Astrocyte of the cerebellum (primary cell): ENCODE data around the gene AGBL5.

Source experiments
- DNase-seq: peaks from one replicate; pipeline ENCODE4 v3.0.0-alpha.2; 2011; ENCODE audit warnings: low read depth
- H3K4me3 ChIP-seq: 2 replicates; pipeline ENCODE4 v1.5.1; 2011; ENCODE audit warnings: mild to moderate bottlenecking, low read depth, low read length, moderate library complexity
- in situ Hi-C: cut with HindIII; loops from 2 replicates; pipeline ENCODE4 v1.10.0; 2017; ENCODE audit warnings: low sequenced_read_pairs
- TF ChIP-seq, protein P1 (sequence below): IDR thresholded peaks from 2 replicates; pipeline ENCODE4 v1.5.1; 2012; ENCODE audit warnings: low read length, low read depth, moderate library complexity, mild to moderate bottlenecking; ENCODE audit errors: missing control alignments

Gene AGBL5

DNA sequence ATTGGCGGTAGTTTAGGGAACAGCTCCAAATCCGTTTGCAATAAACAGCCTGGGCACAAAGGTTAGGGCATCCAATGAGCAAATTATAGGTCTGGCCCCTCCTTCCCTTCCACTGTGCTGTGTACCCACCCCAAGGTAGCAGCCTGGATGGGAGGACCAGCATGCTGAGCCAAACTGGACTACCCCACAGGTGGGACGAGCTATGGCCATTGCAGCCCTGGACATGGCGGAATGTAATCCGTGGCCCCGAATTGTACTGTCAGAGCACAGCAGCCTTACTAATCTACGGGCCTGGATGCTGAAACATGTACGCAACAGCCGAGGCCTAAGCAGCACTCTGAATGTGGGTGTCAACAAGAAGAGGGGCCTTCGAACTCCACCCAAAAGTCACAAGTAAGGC is 6.7 kb downstream of the AGBL5 start:
- in situ Hi-C loops = no loop called here
- TF ChIP-seq, protein P1, sequence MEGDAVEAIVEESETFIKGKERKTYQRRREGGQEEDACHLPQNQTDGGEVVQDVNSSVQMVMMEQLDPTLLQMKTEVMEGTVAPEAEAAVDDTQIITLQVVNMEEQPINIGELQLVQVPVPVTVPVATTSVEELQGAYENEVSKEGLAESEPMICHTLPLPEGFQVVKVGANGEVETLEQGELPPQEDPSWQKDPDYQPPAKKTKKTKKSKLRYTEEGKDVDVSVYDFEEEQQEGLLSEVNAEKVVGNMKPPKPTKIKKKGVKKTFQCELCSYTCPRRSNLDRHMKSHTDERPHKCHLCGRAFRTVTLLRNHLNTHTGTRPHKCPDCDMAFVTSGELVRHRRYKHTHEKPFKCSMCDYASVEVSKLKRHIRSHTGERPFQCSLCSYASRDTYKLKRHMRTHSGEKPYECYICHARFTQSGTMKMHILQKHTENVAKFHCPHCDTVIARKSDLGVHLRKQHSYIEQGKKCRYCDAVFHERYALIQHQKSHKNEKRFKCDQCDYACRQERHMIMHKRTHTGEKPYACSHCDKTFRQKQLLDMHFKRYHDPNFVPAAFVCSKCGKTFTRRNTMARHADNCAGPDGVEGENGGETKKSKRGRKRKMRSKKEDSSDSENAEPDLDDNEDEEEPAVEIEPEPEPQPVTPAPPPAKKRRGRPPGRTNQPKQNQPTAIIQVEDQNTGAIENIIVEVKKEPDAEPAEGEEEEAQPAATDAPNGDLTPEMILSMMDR = no peak
- no peak overlapping the region for H3K4me3 ChIP-seq
- no peak for DNase-seq

DNA sequence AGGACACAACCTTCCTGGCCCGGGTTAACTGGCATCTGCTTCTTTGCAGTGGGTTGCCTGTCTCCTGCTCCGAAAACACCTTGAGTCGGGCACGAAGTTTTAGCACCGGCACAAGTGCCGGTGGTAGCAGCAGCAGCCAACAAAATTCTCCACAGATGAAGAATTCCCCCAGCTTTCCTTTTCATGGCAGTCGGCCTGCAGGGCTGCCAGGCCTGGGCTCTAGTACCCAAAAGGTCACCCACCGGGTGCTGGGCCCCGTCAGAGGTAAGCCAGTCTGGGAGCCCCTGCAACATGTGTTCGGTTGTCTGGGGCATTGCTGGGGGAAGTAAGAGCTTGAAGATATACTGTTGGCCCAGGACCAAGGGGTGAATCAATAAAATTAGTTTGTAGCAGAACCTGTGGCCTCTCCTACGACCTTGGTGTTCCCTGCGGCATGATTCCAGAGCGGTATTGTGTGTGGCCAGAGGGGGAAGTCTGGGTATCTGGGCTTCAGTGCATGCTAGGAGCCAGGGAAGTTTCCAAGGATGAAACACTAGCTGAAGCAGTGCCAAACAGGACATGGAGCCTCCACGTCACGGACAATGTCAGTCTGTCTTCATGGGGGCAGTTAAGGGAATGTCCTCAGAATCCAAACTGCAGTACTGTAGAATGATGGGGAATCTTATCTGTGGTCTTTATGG is 7.8 kb downstream of the AGBL5 start:
- no peak for DNase-seq
- no peak overlapping the region for H3K4me3 ChIP-seq
- TF ChIP-seq, protein P1 = no peak
- in situ Hi-C loops = no loop called here

DNA sequence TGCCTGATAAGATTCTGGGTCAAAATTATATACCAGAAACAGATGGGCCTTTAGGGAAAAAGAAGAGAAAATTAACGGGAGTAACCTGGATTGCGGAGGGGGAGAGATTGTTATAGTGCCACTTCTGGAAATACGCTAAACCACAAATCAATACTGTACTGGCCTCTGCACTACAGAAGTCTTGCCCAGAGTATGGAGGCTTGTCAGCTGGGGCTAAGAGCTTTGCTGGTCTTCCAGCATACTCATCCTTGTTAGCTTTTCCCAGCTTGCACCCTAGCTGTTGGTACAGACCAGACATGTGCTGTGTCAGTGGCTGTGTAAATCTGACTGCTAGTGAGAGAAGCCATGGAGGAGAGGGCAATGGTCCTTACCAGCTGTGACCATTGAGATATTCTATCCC is 8.9 kb downstream of the AGBL5 start:
- TF ChIP-seq, protein P1 = no peak

DNA sequence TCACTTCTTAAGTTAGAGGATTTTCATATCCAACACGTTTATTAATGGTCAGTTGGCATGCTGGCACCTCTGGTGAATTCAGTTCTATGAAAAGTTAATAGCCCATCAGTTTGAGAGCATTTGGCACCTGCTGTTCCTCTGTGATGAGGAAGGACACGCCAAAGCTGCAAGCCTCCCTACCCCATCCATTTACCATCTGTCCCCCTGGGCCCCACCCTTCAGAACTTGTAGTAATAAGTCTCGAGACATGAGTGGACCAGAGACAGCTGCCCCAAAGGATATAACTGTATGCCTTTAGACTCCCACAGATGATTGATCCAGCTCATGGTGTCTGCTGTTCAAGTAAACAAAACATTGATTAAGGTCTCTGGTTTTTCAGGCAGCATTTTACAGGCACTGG is 13.7 kb downstream of the AGBL5 start:
- in situ Hi-C loops = no loop called here
- TF ChIP-seq, protein P1 = no peak
- no peak overlapping the region for H3K4me3 ChIP-seq
- no peak for DNase-seq

More for the DNA sequence above, 8.9 kb downstream of the AGBL5 start:
- in situ Hi-C loops = no loop called here
- H3K4me3 ChIP-seq = no peak overlapping the region
- no peak for DNase-seq

DNA sequence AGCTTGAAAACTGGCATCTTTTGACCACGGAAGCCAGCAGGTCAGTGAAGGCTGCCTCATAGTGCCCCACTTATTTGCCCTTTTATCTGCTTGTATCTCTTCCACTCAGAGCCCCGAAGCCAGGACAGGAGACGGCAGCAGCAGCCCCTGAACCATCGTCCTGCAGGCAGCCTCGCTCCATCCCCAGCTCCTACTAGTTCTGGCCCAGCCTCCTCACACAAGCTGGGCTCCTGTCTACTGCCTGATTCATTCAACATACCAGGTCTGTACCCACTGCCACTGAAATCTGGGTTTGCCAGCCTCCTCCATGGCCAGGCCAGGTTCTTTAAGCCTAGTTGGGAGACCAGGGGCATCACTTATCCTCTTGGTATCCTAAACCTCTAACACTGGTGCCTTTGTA is 15.9 kb downstream of the AGBL5 start:
- TF ChIP-seq, protein P1 = no peak
- no peak for DNase-seq
- in situ Hi-C loops = no loop called here
- no peak overlapping the region for H3K4me3 ChIP-seq

DNA sequence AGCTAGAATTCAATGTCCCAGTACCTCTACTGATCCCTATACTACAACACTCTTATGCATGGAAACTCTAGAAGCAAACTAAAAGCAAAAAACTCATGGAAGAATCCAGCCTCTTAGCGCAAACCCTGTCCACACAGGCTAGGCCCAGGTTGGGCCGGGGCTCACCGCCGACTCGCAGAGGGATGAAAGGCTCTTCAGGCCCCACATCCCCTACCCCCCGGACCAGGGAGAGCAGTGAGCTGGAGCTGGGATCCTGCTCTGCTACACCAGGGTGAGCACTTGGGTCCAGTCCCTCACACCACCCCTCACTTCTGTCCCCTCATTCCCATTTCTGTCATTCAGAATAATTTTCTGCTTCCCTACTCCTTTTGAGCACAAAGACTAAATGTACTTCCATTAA is 18.0 kb downstream of the AGBL5 start:
- peak overlapping the region; percentile 85 for H3K4me3 ChIP-seq

More for the DNA sequence above, 18.0 kb downstream of the AGBL5 start:
- in situ Hi-C loops = no loop called here
- DNase-seq = no peak
- TF ChIP-seq, protein P1 = no peak
